C4-2B (cell line): ENCODE measurements around the gene OSBP2.

Experiments
- CTCF ChIP-seq: fragments of 450-650 bp; conservative IDR thresholded peaks from 2 replicates; pipeline ENCODE4 v1.5.1; 2017; ENCODE audit warnings: mild to moderate bottlenecking
- ZFX ChIP-seq: fragments of 450-650 bp; IDR thresholded peaks from 2 replicates; pipeline ENCODE4 v1.6.1; 2017

- TF ChIP-seq CTCF, result no peak
- no peak for TF ChIP-seq ZFX
Measured at GRCh38 chr22:30919973-30920372, 225.3 kb downstream of the OSBP2 start.
